Measurements from ENCODE around the gene P2RX5. TPM values are rescaled to one million over a fixed set of nuclear protein-coding genes. Genes with fewer than 3 reads are reported as not detected.

P2RX5 gene
- total and polyA plus RNA-seq, 10 of the 15 experiments (the other 5 are each of a cell fraction or from before 2014, with no cell fraction given): 6.9 to 28.8 (median 19.5) TPM

DNA sequence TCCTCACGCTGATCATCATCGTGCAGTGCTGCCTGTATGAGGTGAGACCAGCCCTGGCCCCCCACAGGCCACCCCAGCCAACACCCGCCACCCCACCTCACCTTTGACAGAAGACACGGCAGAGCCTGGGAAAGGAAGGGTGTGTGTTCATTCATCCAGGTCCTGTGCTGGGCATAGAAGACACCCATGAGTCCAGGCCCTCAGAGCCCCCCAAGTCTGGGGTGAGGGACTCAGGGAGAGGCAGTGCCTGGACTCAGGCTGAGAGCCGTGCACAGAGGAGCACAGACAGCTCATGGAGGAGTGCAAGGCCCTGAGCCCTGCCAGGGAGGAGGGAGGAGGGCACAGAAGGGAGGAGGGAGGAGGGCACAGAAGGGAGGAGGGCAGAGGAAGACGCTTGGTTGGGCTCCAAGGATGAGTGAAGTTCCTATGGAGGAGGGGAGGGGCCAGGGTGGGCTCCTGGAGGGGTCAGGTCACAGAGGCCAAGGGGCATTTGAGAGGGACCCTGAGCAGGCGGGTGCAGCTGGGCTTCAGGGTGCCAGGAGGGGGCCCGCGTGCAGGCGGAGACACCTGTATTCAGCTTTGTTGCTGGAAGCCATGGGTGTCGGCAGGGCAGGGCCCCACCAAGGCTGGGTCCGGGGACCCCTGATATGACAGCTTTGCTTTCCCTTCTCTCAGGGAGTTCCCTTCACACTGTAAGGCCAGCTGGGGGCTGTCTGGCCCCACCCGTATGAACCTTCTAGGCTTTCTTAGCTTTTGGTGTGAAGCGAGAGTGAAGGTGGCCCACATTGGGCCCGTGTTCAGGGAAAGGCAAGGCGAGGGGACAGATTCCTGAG, 39.0 kb downstream of the P2RX5 start (continued):
- TF ChIP-seq, protein P1, sequence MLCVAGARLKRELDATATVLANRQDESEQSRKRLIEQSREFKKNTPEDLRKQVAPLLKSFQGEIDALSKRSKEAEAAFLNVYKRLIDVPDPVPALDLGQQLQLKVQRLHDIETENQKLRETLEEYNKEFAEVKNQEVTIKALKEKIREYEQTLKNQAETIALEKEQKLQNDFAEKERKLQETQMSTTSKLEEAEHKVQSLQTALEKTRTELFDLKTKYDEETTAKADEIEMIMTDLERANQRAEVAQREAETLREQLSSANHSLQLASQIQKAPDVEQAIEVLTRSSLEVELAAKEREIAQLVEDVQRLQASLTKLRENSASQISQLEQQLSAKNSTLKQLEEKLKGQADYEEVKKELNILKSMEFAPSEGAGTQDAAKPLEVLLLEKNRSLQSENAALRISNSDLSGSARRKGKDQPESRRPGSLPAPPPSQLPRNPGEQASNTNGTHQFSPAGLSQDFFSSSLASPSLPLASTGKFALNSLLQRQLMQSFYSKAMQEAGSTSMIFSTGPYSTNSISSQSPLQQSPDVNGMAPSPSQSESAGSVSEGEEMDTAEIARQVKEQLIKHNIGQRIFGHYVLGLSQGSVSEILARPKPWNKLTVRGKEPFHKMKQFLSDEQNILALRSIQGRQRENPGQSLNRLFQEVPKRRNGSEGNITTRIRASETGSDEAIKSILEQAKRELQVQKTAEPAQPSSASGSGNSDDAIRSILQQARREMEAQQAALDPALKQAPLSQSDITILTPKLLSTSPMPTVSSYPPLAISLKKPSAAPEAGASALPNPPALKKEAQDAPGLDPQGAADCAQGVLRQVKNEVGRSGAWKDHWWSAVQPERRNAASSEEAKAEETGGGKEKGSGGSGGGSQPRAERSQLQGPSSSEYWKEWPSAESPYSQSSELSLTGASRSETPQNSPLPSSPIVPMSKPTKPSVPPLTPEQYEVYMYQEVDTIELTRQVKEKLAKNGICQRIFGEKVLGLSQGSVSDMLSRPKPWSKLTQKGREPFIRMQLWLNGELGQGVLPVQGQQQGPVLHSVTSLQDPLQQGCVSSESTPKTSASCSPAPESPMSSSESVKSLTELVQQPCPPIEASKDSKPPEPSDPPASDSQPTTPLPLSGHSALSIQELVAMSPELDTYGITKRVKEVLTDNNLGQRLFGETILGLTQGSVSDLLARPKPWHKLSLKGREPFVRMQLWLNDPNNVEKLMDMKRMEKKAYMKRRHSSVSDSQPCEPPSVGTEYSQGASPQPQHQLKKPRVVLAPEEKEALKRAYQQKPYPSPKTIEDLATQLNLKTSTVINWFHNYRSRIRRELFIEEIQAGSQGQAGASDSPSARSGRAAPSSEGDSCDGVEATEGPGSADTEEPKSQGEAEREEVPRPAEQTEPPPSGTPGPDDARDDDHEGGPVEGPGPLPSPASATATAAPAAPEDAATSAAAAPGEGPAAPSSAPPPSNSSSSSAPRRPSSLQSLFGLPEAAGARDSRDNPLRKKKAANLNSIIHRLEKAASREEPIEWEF (IDR thresholded peaks at IDR 0.05; ENCODE audit: insufficient replicate concordance, low read depth, low read length): no peak

DNA sequence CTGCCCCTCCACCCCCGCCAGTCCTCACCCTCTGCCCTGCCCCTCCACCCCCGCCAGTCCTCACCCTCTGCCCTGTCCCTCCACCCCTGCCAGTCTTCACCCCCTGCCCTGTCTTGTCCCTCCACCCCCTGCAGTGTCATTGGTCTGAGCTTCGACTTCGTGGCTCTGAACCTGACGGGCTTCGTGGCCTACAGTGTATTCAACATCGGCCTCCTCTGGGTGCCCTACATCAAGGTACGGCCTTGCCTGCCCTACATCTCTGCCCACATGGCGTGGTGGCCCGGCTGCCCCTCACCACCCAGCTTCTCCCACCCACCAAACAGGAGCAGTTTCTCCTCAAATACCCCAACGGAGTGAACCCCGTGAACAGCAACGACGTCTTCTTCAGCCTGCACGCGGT, 39.6 kb downstream of the P2RX5 start:
- Histone ChIP-seq H3K27me3 (replicated peaks in 1 of 2; ENCODE audit: control insufficient read depth in 2 of 2, insufficient read depth in 2 of 2, low read length in 1 of 2) (no peaks in the 10 kb centered on the region), H3K79me2 (ENCODE audit: control insufficient read depth, insufficient read depth, low read length) (no peaks in the 10 kb centered on the region), H3K9me3 (replicated peaks; ENCODE audit: control insufficient read depth, insufficient read depth, low read length) (no peaks in the 10 kb centered on the region), H4K20me1 (ENCODE audit: control insufficient read depth, insufficient read depth) (no peaks in the 10 kb centered on the region), H3K36me3 (ENCODE audit: control insufficient read depth in 2 of 2, insufficient read depth in 2 of 2, low read length in 1 of 2) (no peaks in the 10 kb centered on the region), H3K4me3 (no peak overlapping the region), H3K4me1 (ENCODE audit: control insufficient read depth, insufficient read depth, low read length) (no peaks in the 10 kb centered on the region), H2AFZ (ENCODE audit: control insufficient read depth, low read depth, low read length) (no peak overlapping the region), H3K9ac (ENCODE audit: control insufficient read depth, insufficient read depth, low read length) (no peak overlapping the region), H3K4me2 (ENCODE audit: control insufficient read depth, insufficient read depth) (no peak overlapping the region), H3K27ac (ENCODE audit: control insufficient read depth, insufficient read depth) (no peak overlapping the region)
- ChIA-PET POLR2A (no interaction called here), CTCF (no interaction called here), RAD21 (ENCODE audit: unreplicated experiment) (no interaction called here), SMC1A (ENCODE audit: uncharacterized antibody, unreplicated experiment) (no interaction called here)
- BruUV-seq (replicated peaks): no TSS peak
- no peak for FAIRE-seq
- DNase-seq (ENCODE audit: low read depth, low spot score): no peak
- 95% methylated on average over 14 of the region's 16 CpGs for WGBS (ENCODE audit: insufficient coverage, insufficient replicate concordance, low lambda C conversion rate, missing lambda C conversion rate)
- no peak for ATAC-seq
- intact Hi-C loops (cut with micrococcal nuclease; ENCODE audit: unreplicated experiment) (no loop called here), in situ Hi-C loops (cut with MboI) (no loop called here)
- TF ChIP-seq, protein P2, sequence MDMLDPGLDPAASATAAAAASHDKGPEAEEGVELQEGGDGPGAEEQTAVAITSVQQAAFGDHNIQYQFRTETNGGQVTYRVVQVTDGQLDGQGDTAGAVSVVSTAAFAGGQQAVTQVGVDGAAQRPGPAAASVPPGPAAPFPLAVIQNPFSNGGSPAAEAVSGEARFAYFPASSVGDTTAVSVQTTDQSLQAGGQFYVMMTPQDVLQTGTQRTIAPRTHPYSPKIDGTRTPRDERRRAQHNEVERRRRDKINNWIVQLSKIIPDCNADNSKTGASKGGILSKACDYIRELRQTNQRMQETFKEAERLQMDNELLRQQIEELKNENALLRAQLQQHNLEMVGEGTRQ (IDR thresholded peaks at IDR 0.05; ENCODE audit: borderline replicate concordance, low read depth, low read length): no peak
- no peak for TF ChIP-seq CHD4 (IDR thresholded peaks at IDR 0.05)
- no peak for TF ChIP-seq CBX5 (IDR thresholded peaks at IDR 0.05; ENCODE audit: low read depth)
- TF ChIP-seq, protein P3, sequence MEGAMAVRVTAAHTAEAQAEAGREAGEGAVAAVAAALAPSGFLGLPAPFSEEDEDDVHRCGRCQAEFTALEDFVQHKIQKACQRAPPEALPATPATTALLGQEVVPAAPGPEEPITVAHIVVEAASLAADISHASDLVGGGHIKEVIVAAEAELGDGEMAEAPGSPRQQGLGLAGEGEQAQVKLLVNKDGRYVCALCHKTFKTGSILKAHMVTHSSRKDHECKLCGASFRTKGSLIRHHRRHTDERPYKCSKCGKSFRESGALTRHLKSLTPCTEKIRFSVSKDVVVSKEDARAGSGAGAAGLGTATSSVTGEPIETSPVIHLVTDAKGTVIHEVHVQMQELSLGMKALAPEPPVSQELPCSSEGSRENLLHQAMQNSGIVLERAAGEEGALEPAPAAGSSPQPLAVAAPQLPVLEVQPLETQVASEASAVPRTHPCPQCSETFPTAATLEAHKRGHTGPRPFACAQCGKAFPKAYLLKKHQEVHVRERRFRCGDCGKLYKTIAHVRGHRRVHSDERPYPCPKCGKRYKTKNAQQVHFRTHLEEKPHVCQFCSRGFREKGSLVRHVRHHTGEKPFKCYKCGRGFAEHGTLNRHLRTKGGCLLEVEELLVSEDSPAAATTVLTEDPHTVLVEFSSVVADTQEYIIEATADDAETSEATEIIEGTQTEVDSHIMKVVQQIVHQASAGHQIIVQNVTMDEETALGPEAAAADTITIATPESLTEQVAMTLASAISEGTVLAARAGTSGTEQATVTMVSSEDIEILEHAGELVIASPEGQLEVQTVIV (IDR thresholded peaks at IDR 0.05; ENCODE audit: borderline replicate concordance, partially characterized antibody): no peak
- no peak for TF ChIP-seq RCOR1 (conservative IDR thresholded peaks at IDR 0.05; ENCODE audit: low read depth, low read length)
- no peak for TF ChIP-seq CHD2 (IDR thresholded peaks at IDR 0.05; ENCODE audit: borderline replicate concordance, low read depth, low read length)
- TF ChIP-seq, protein P4, sequence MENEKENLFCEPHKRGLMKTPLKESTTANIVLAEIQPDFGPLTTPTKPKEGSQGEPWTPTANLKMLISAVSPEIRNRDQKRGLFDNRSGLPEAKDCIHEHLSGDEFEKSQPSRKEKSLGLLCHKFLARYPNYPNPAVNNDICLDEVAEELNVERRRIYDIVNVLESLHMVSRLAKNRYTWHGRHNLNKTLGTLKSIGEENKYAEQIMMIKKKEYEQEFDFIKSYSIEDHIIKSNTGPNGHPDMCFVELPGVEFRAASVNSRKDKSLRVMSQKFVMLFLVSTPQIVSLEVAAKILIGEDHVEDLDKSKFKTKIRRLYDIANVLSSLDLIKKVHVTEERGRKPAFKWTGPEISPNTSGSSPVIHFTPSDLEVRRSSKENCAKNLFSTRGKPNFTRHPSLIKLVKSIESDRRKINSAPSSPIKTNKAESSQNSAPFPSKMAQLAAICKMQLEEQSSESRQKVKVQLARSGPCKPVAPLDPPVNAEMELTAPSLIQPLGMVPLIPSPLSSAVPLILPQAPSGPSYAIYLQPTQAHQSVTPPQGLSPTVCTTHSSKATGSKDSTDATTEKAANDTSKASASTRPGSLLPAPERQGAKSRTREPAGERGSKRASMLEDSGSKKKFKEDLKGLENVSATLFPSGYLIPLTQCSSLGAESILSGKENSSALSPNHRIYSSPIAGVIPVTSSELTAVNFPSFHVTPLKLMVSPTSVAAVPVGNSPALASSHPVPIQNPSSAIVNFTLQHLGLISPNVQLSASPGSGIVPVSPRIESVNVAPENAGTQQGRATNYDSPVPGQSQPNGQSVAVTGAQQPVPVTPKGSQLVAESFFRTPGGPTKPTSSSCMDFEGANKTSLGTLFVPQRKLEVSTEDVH (IDR thresholded peaks at IDR 0.05; ENCODE audit: low read depth, partially characterized antibody): no peak
- TF ChIP-seq RBBP5 (conservative IDR thresholded peaks at IDR 0.05): no peak
- no peak for TF ChIP-seq SMAD1 (IDR thresholded peaks at IDR 0.05; ENCODE audit: low read depth, partially characterized antibody)
